Panc1 (cell line): ENCODE measurements around the gene DCK. TPM values are rescaled to one million over a fixed set of nuclear protein-coding genes. Genes with fewer than 3 reads are reported as not detected.

ENCODE experiments used
- ATAC-seq: fragments of 200-7000 bp; cut with Tn5 transposase; 2 replicates; pipeline ENCODE4 v1.9.1; 2020; ENCODE audit warnings: mild to moderate bottlenecking, moderate library complexity
- BruUV-seq: library from RNA; stranded (reverse); fragments of 400-500 nt; replicated peaks from 2 replicates; lab custom pipeline; 2021; lab: Mats Ljungman, UMichigan
- CTCF ChIA-PET: fragments of 300-600 bp; sonication (Branson Sonifier 250); formaldehyde crosslinking; loops from one replicate; lab custom pipeline; 2022; ENCODE audit warnings: antibody characterized with exemption; lab: Charles Lee
- POLR2A ChIA-PET: fragments of 300-600 bp; sonication (Branson Sonifier 250); formaldehyde crosslinking; loops from one replicate; lab custom pipeline; 2022; ENCODE audit warnings: antibody characterized with exemption; lab: Charles Lee
- DNase-seq: peaks from one replicate; pipeline ENCODE4 v3.0.0-alpha.2; 2010; ENCODE audit warnings: low read depth, low spot score
- H3K27ac ChIP-seq: 2 replicates; pipeline ENCODE4 v1.5.1; 2011; ENCODE audit warnings: mild to moderate bottlenecking, low read length, inconsistent platforms
- H3K27me3 ChIP-seq: fragments of 200-500 bp; sonication (Bioruptor generic); 2 replicates; pipeline ENCODE4 v1.6.0; 2014; ENCODE audit warnings: low read length, inconsistent platforms; ENCODE audit not compliant: control insufficient read depth, insufficient read depth
- H3K36me3 ChIP-seq: fragments of 200-500 bp; sonication (Bioruptor generic); 2 replicates; pipeline ENCODE4 v1.5.1; 2014; ENCODE audit warnings: inconsistent platforms, mild to moderate bottlenecking, low read length, moderate library complexity; ENCODE audit not compliant: control insufficient read depth, insufficient read depth
- H3K4me1 ChIP-seq: 2 replicates; pipeline ENCODE4 v1.5.1; 2011; ENCODE audit warnings: inconsistent platforms, mild to moderate bottlenecking, low read length, moderate library complexity; ENCODE audit not compliant: control insufficient read depth, insufficient read depth
- H3K4me3 ChIP-seq, 2 experiments: 2 replicates each; pipeline ENCODE4 v1.5.1; 2011 to 2012; ENCODE audit warnings: low read depth in 2 of 2, low read length in 2 of 2, mild to moderate bottlenecking in 2 of 2, inconsistent platforms in 1 of 2, moderate library complexity in 1 of 2
- H3K9me3 ChIP-seq: fragments of 200-500 bp; sonication (Bioruptor generic); 2 replicates; pipeline ENCODE4 v1.5.1; 2014; ENCODE audit warnings: low read depth, mild to moderate bottlenecking, inconsistent platforms, low read length, moderate library complexity; ENCODE audit not compliant: control insufficient read depth, insufficient read depth
- CTCF ChIP-seq: fragments of 450-650 bp; IDR thresholded peaks from 2 replicates; pipeline ENCODE4 v1.5.1; 2017; ENCODE audit warnings: mild to moderate bottlenecking
- POLR2AphosphoS5 ChIP-seq: IDR thresholded peaks from 2 replicates; pipeline ENCODE4 v1.6.1; 2012; ENCODE audit warnings: mild to moderate bottlenecking, low read depth, low read length, moderate library complexity
- REST ChIP-seq, 2 experiments: IDR thresholded peaks; 2 replicates each; pipeline ENCODE4 v1.6.1; 2011 to 2012; ENCODE audit warnings: low read depth in 2 of 2, control low read depth in 1 of 2, low read length in 1 of 2, mild to moderate bottlenecking in 1 of 2, moderate library complexity in 1 of 2; ENCODE audit not compliant: insufficient read depth in 1 of 2
- SIN3A ChIP-seq: IDR thresholded peaks from 2 replicates; pipeline ENCODE4 v1.6.1; 2012; ENCODE audit warnings: low read depth, mild to moderate bottlenecking, low read length, moderate library complexity, borderline replicate concordance; ENCODE audit not compliant: insufficient read depth
- TCF7L2 ChIP-seq: IDR thresholded peaks from 2 replicates; pipeline ENCODE4 v1.6.1; 2011; ENCODE audit warnings: mild to moderate bottlenecking, low read depth, low read length, inconsistent platforms
- in situ Hi-C: cut with HindIII; loops from 2 replicates; pipeline ENCODE4 v1.10.0; 2016; ENCODE audit warnings: low sequenced_read_pairs, low pct_unique_long_range_greater_than_20kb
- intact Hi-C: fragments of 100-400 bp; cut with micrococcal nuclease; formaldehyde crosslinking; loops from one replicate; pipeline ENCODE4 v1.10.0; 2022; ENCODE audit not compliant: unreplicated experiment
- total RNA-seq: library from RNA; stranded (reverse); gene quantifications from one replicate; pipeline ENCODE4 v1.2.1, GENCODE V29; 2021; ENCODE audit not compliant: unreplicated experiment

Gene DCK
- total RNA-seq, 1 experiment from 2014 or later: 17.6 TPM

- H3K9me3 ChIP-seq: no peaks in the 10 kb centered on the region
- in situ Hi-C loops: no loop called here
- no TSS peak for BruUV-seq
- TF ChIP-seq CTCF (no peak), POLR2AphosphoS5 (no peak), REST (IDR thresholded peaks at IDR 0.05; ENCODE audit: insufficient read depth in 1 of 2, low read depth in 2 of 2, low read length in 1 of 2) (no peak), SIN3A (no peak), TCF7L2 (no peak)
- ATAC-seq (no peak), DNase-seq (no peak)
- POLR2A ChIA-PET: no interaction called here
- H3K4me3 ChIP-seq: no peak overlapping the region
- no peak overlapping the region for H3K27ac ChIP-seq
- peaks cover 2% of the 10 kb centered on the region for H3K36me3 ChIP-seq
- H3K27me3 ChIP-seq: no peaks in the 10 kb centered on the region
- no peaks in the 10 kb centered on the region for H3K4me1 ChIP-seq
- intact Hi-C loops: no loop called here
- CTCF ChIA-PET: no interaction called here
Measured at GRCh38 chr4:70996018-70996360, 2.5 kb downstream of the DCK start.

- Histone ChIP-seq H3K9me3 (no peaks in the 10 kb centered on the region), H3K36me3 (peaks cover 2% of the 10 kb centered on the region), H3K4me3 (no peak overlapping the region), H3K27me3 (no peaks in the 10 kb centered on the region), H3K27ac (no peak overlapping the region), H3K4me1 (no peaks in the 10 kb centered on the region)
- intact Hi-C loops: no loop called here
- POLR2A ChIA-PET: no interaction called here
- no peak for TF ChIP-seq TCF7L2
- no peak for TF ChIP-seq REST (IDR thresholded peaks at IDR 0.05; ENCODE audit: insufficient read depth in 1 of 2, low read depth in 2 of 2, low read length in 1 of 2)
- no peak for TF ChIP-seq CTCF
- no peak for TF ChIP-seq POLR2AphosphoS5
- TF ChIP-seq SIN3A: no peak
- CTCF ChIA-PET: no interaction called here
- no peak for ATAC-seq
- DNase-seq: no peak
- in situ Hi-C loops: no loop called here
- BruUV-seq: no TSS peak
Measured at GRCh38 chr4:70997036-70997435, 3.6 kb downstream of the DCK start.
